IMR-90 (cell line): ENCODE results near the gene PDZD7. TPM values are rescaled to one million over a fixed set of nuclear protein-coding genes. Genes with fewer than 3 reads are reported as not detected.

Experiments
- ATAC-seq: fragments of 200-7000 bp; cut with Tn5 transposase; 2 replicates; pipeline ENCODE4 v1.9.1; 2020; ENCODE audit warnings: low read depth, mild to moderate bottlenecking, moderate library complexity
- BruUV-seq: library from RNA; stranded (reverse); fragments of 400-500 nt; replicated peaks from 2 replicates; lab custom pipeline; 2021; lab: Mats Ljungman, UMichigan
- CTCF ChIA-PET: fragments of 300-600 bp; formaldehyde crosslinking; extraction: SDS; loops from one replicate; lab custom pipeline; 2021; ENCODE audit warnings: antibody characterized with exemption; lab: Yijun Ruan, JAX
- POLR2A ChIA-PET: fragments of 300-600 bp; sonication (Branson Sonifier 250); formaldehyde crosslinking; loops from one replicate; lab custom pipeline; 2022; ENCODE audit warnings: antibody characterized with exemption; ENCODE audit not compliant: unreplicated experiment; lab: Charles Lee
- DNase-seq: peaks from one replicate; pipeline ENCODE4 v3.0.0; 2013
- H2AFZ ChIP-seq: replicated peaks from 2 replicates; pipeline ENCODE3; 2013; ENCODE audit warnings: low read length, mild to moderate bottlenecking; ENCODE audit not compliant: poor library complexity
- H2AK5ac ChIP-seq: 2 replicates; pipeline ENCODE4 v1.6.1; 2013; ENCODE audit warnings: low read depth, low read length, inconsistent platforms
- H2AK9ac ChIP-seq: replicated peaks from 2 replicates; pipeline ENCODE3; 2013; ENCODE audit warnings: mild to moderate bottlenecking, low read depth, low read length, moderate library complexity; ENCODE audit not compliant: poor library complexity
- H2BK120ac ChIP-seq: 2 replicates; pipeline ENCODE4 v1.6.1; 2013; ENCODE audit warnings: low read depth, low read length, inconsistent platforms
- H2BK15ac ChIP-seq: 3 replicates; pipeline ENCODE4 v1.6.1; 2013; ENCODE audit warnings: low read depth, low read length, inconsistent platforms
- H2BK20ac ChIP-seq: 2 replicates; pipeline ENCODE4 v1.6.1; 2013; ENCODE audit warnings: low read depth, mild to moderate bottlenecking, inconsistent platforms, low read length, moderate library complexity
- H2BK5ac ChIP-seq: 2 replicates; pipeline ENCODE4 v1.6.1; 2013; ENCODE audit warnings: mild to moderate bottlenecking, low read depth, low read length, inconsistent platforms; ENCODE audit not compliant: poor library complexity, severe bottlenecking
- H3K14ac ChIP-seq: replicated peaks from 2 replicates; pipeline ENCODE4 v1.6.1; 2013; ENCODE audit warnings: low read depth, low read length, inconsistent platforms
- H3K18ac ChIP-seq: 2 replicates; pipeline ENCODE4 v1.6.1; 2013; ENCODE audit warnings: low read depth, low read length, control low read depth
- H3K23ac ChIP-seq: 2 replicates; pipeline ENCODE4 v1.6.1; 2013; ENCODE audit warnings: low read depth, low read length, inconsistent platforms
- H3K27ac ChIP-seq: 2 replicates; pipeline ENCODE4 v1.5.1; 2013; ENCODE audit warnings: mild to moderate bottlenecking, control low read depth, low read length; ENCODE audit not compliant: insufficient read depth
- H3K27me3 ChIP-seq: 2 replicates; pipeline ENCODE4 v1.6.1; 2013; ENCODE audit warnings: low read length; ENCODE audit not compliant: control insufficient read depth, insufficient read depth
- H3K36me3 ChIP-seq: 2 replicates; pipeline ENCODE4 v1.6.1; 2013; ENCODE audit warnings: low read length, mixed read lengths; ENCODE audit not compliant: control insufficient read depth, insufficient read depth
- H3K4ac ChIP-seq: 2 replicates; pipeline ENCODE4 v1.6.1; 2013; ENCODE audit warnings: low read depth, low read length, inconsistent platforms
- H3K4me1 ChIP-seq: 2 replicates; pipeline ENCODE4 v1.6.1; 2013; ENCODE audit warnings: low read length, mixed read lengths; ENCODE audit not compliant: control insufficient read depth, insufficient read depth
- H3K4me2 ChIP-seq: 2 replicates; pipeline ENCODE4 v1.6.1; 2013; ENCODE audit warnings: low read depth, mild to moderate bottlenecking, control low read depth, low read length, moderate library complexity
- H3K4me3 ChIP-seq: 2 replicates; pipeline ENCODE4 v1.5.1; 2013; ENCODE audit warnings: low read depth, mild to moderate bottlenecking, control low read depth, low read length, moderate library complexity; ENCODE audit not compliant: insufficient read depth
- H3K56ac ChIP-seq: 2 replicates; pipeline ENCODE4 v1.6.1; 2013; ENCODE audit warnings: low read length, inconsistent platforms; ENCODE audit not compliant: insufficient read depth; ENCODE audit errors: extremely low read depth
- H3K79me1 ChIP-seq, 2 experiments: 2 replicates each; pipeline ENCODE4 v1.6.1; 2013; ENCODE audit warnings: low read length in 2 of 2, inconsistent platforms in 1 of 2, low read depth in 1 of 2
- H3K9ac ChIP-seq: 2 replicates; pipeline ENCODE4 v1.6.1; 2013; ENCODE audit warnings: low read depth, low read length, control low read depth
- H3K9me1 ChIP-seq: 2 replicates; pipeline ENCODE4 v1.6.1; 2013; ENCODE audit warnings: low read length, inconsistent platforms; ENCODE audit not compliant: insufficient read depth
- H3K9me3 ChIP-seq: 2 replicates; pipeline ENCODE4 v1.6.1; 2013; ENCODE audit warnings: low read length; ENCODE audit not compliant: control insufficient read depth, insufficient read depth
- H4K20me1 ChIP-seq: 2 replicates; pipeline ENCODE4 v1.6.1; 2013; ENCODE audit warnings: low read length, inconsistent platforms; ENCODE audit not compliant: insufficient read depth
- H4K5ac ChIP-seq: 2 replicates; pipeline ENCODE4 v1.6.1; 2013; ENCODE audit warnings: mild to moderate bottlenecking, low read depth, low read length, control low read depth
- H4K8ac ChIP-seq, 2 experiments: 2 replicates each; pipeline ENCODE4 v1.6.1; 2013; ENCODE audit warnings: low read depth in 2 of 2, low read length in 2 of 2, control low read depth in 1 of 2, inconsistent platforms in 1 of 2
- H4K91ac ChIP-seq: 2 replicates; pipeline ENCODE4 v1.6.1; 2013; ENCODE audit warnings: low read depth, low read length, inconsistent platforms; ENCODE audit not compliant: insufficient read depth
- BHLHE40 ChIP-seq: fragments of 150-350 bp; IDR thresholded peaks from 2 replicates; pipeline ENCODE4 v1.6.1; 2016; ENCODE audit warnings: mild to moderate bottlenecking, low read depth, low read length
- CEBPB ChIP-seq: IDR thresholded peaks from 2 replicates; pipeline ENCODE4 v1.6.1; 2012; ENCODE audit warnings: low read depth, low read length, improper control_type of control experiment
- CHD1 ChIP-seq: IDR thresholded peaks from 2 replicates; pipeline ENCODE4 v1.6.1; 2012; ENCODE audit warnings: low read depth, low read length, improper control_type of control experiment
- CTCF ChIP-seq: conservative IDR thresholded peaks from 2 replicates; pipeline ENCODE4 v1.5.1; 2012; ENCODE audit warnings: mild to moderate bottlenecking, low read depth, low read length, improper control_type of control experiment
- MAFK ChIP-seq: IDR thresholded peaks from 2 replicates; pipeline ENCODE4 v1.6.1; 2012; ENCODE audit warnings: low read depth, low read length, improper control_type of control experiment
- MXI1 ChIP-seq: IDR thresholded peaks from 2 replicates; pipeline ENCODE4 v1.6.1; 2012; ENCODE audit warnings: low read depth, mild to moderate bottlenecking, low read length, moderate library complexity, borderline replicate concordance
- NFE2L2 ChIP-seq: fragments of 150-350 bp; IDR thresholded peaks from 2 replicates; pipeline ENCODE4 v1.6.1; 2016; ENCODE audit warnings: low read depth, mild to moderate bottlenecking, low read length
- POLR2A ChIP-seq: IDR thresholded peaks from 2 replicates; pipeline ENCODE4 v1.6.1; 2012; ENCODE audit warnings: mild to moderate bottlenecking, low read depth, low read length
- RFX5 ChIP-seq: IDR thresholded peaks from 2 replicates; pipeline ENCODE4 v1.8.0; 2012; ENCODE audit warnings: low read depth, mild to moderate bottlenecking, low read length, moderate library complexity
- SMC3 ChIP-seq: fragments of 150-350 bp; IDR thresholded peaks from 2 replicates; pipeline ENCODE4 v1.6.1; 2016; ENCODE audit warnings: low read depth, mild to moderate bottlenecking, antibody characterized with exemption, low read length, moderate library complexity
- USF2 ChIP-seq: fragments of 150-350 bp; IDR thresholded peaks from 2 replicates; pipeline ENCODE4 v1.6.1; 2017; ENCODE audit warnings: mild to moderate bottlenecking, antibody characterized with exemption, low read length, low read depth
- WGBS, 2 experiments: methylation state at CpG; one replicate each; pipeline versions ENCODE4 v1.1.5 to v1.1.7; 2013; ENCODE audit warnings: missing lambda C conversion rate in 2 of 2; ENCODE audit not compliant: insufficient read length in 1 of 2; ENCODE audit errors: extremely low coverage in 2 of 2; 5-methylcytosine and 5-hydroxymethylcytosine counted together
- dilution Hi-C: fragments of 300-500 bp; cut with HindIII; formaldehyde crosslinking; loops from one replicate; pipeline ENCODE4 v1.14.3; 2018; ENCODE audit warnings: low sequenced_read_pairs; ENCODE audit not compliant: unreplicated experiment
- in situ Hi-C: fragments of 300-500 bp; cut with MboI; formaldehyde crosslinking; loops from 3 replicates; pipeline ENCODE4 v1.14.3; 2019; ENCODE audit warnings: low sequenced_read_pairs, inconsistent platforms, mixed read lengths
- intact Hi-C: fragments of 100-400 bp; cut with micrococcal nuclease; formaldehyde crosslinking; loops from 2 replicates; pipeline ENCODE4 v1.10.0; 2022
- polyA plus RNA-seq, 3 experiments: library from polyadenylated mRNA; depleted of rRNA; stranded (reverse); fragments of >200 nt; gene quantifications; 2 replicates each; pipeline ENCODE4 v1.2.3, GENCODE V29; 2012; ENCODE audit warnings: low replicate concordance in 1 of 3
- total RNA-seq: library from RNA; depleted of rRNA; stranded (reverse); fragments of >200 nt; gene quantifications from 2 replicates; pipeline ENCODE4 v1.2.3, GENCODE V29; 2012

The PDZD7 gene
- total and polyA plus RNA-seq, 2 of the 4 experiments (the other 2 are of a cell fraction), result 0.90 to 1.5 TPM

- TF ChIP-seq CTCF, result peak; percentile 61
- no peak for TF ChIP-seq CEBPB
These were observed 61.5 kb downstream of the PDZD7 start, which contains the start of gene SEMA4G (continued) for GRCh38 chr10:100969187-100970075.

- no TSS peak for BruUV-seq
- Histone ChIP-seq H2BK5ac (no peak overlapping the region), H4K5ac (peak overlapping the region; percentile 19), H3K4me2 (peak overlapping the region; percentile 93), H2BK15ac (no peak overlapping the region), H3K23ac (peak overlapping the region; percentile 68), H2AK5ac (0 out of 2 replicates have a peak overlapping the region, but pooled peaks have one; percentile 56), H3K14ac (peak overlapping the region; percentile 78; the same call in 1 of the 2 replicates), H3K4me1 (peaks cover 6% of the 10 kb centered on the region), H4K20me1 (no peaks in the 10 kb centered on the region), H4K91ac (peak overlapping the region; percentile 17; the same call in 1 of the 2 replicates), H2BK20ac (no peak overlapping the region), H3K27ac (no peak overlapping the region), H3K9me1 (peaks cover 14% of the 10 kb centered on the region; the same call in 1 of the 2 replicates), H2BK120ac (no peak overlapping the region), H3K27me3 (no peaks in the 10 kb centered on the region), H2AFZ (peak overlapping the region; percentile 97), H3K36me3 (peaks cover 9% of the 10 kb centered on the region), H2AK9ac (peak overlapping the region; percentile 97), H4K8ac (peak overlapping the region; percentile 8 to 84; a peak in 2 of 4 replicates), H3K9me3 (no peaks in the 10 kb centered on the region), H3K18ac (no peak overlapping the region), H3K4me3 (peak overlapping the region; percentile 36), H3K9ac (peak overlapping the region; percentile 4), H3K79me1 (no peaks in the 10 kb centered on the region), H3K4ac (peak overlapping the region; percentile 65), H3K56ac (no peak overlapping the region)
- DNase-seq (no peak), ATAC-seq (no peak)
- intact Hi-C loops (no loop called here), in situ Hi-C loops (no loop called here), dilution Hi-C loops (no loop called here)
- no CpG with 5 or more reads among the region's 9 CpGs for WGBS, 2 experiments
- CTCF ChIA-PET, result interaction anchor here (1.3 kb wide), 1 partner anchor 46 kb away, joined by 9 read pairs; no protein-coding TSS in a partner anchor
- POLR2A ChIA-PET, result no interaction called here
- no peak for TF ChIP-seq CTCF
- no peak for TF ChIP-seq MXI1
- no peak for TF ChIP-seq POLR2A
- no peak for TF ChIP-seq USF2
- no peak for TF ChIP-seq BHLHE40
- TF ChIP-seq CHD1, result no peak
- TF ChIP-seq MAFK, result no peak
- no peak for TF ChIP-seq NFE2L2
- TF ChIP-seq RFX5, result no peak
- no peak for TF ChIP-seq SMC3
These were observed 62.1 kb downstream of the PDZD7 start for GRCh38 chr10:100968863-100969186.
